Ascending aorta (tissue), 2 donors: Measurements from ENCODE around the gene LRRC8B. TPM values are rescaled to one million over a fixed set of nuclear protein-coding genes. Genes with fewer than 3 reads are reported as not detected.

ENCODE experiments used
- DNase-seq, 2 donors: peaks; one replicate each; pipeline ENCODE4 v3.0.0-alpha.2; 2019; ENCODE audit warnings: low spot score in 2 of 2
- H3K27ac ChIP-seq, 2 donors: fragments of 200-600 bp; sonication (generic); one replicate each; pipeline ENCODE4 v1.5.1; 2016 to 2017; ENCODE audit warnings: mild to moderate bottlenecking in 1 of 2
- H3K27me3 ChIP-seq: fragments of 200-600 bp; sonication (generic); one replicate; pipeline ENCODE4 v1.5.1; 2017
- H3K36me3 ChIP-seq, 2 donors: fragments of 200-600 bp; sonication (generic); one replicate each; pipeline ENCODE4 v1.5.1; 2016
- H3K4me1 ChIP-seq, 2 donors: fragments of 200-600 bp; sonication (generic); one replicate each; pipeline ENCODE4 v1.5.1; 2016 to 2017; ENCODE audit warnings: mild to moderate bottlenecking in 1 of 2
- H3K4me3 ChIP-seq, 2 donors: fragments of 200-600 bp; sonication (generic); one replicate each; pipeline ENCODE4 v1.5.1; 2016 to 2017; ENCODE audit warnings: mild to moderate bottlenecking in 1 of 2
- H3K9me3 ChIP-seq, 2 donors: fragments of 200-600 bp; sonication (generic); one replicate each; pipeline ENCODE4 v1.5.1; 2016
- CTCF ChIP-seq, 3 experiments: fragments of 200-600 bp in 2 of 3; fragments of 450-650 bp in 1 of 3; sonication (generic) in 2 of 3; IDR thresholded peaks; one replicate each; pipeline ENCODE4 v1.5.1; 2016 to 2019; ENCODE audit warnings: antibody characterized with exemption in 3 of 3, mild to moderate bottlenecking in 1 of 3, moderate library complexity in 1 of 3
- intact Hi-C: fragments of 100-400 bp; cut with DNase I; formaldehyde crosslinking; loops from one replicate; pipeline ENCODE4 v1.15.1; 2023
- total RNA-seq: library from RNA; depleted of rRNA; stranded (reverse); fragments of >200 nt; gene quantifications from one replicate; pipeline ENCODE4 v1.1.0, GENCODE V29; 2016

LRRC8B gene
- total RNA-seq, 1 donor from 2014 or later, result 4.2 TPM

GRCh38 chr1:89635825-89636815, 111.5 kb downstream of the LRRC8B start:
- no peak overlapping the region for H3K27ac ChIP-seq
- no peaks in the 10 kb centered on the region for H3K27me3 ChIP-seq
- no peaks in the 10 kb centered on the region for H3K4me1 ChIP-seq
- no peak for TF ChIP-seq CTCF (IDR thresholded peaks at IDR 0.05)
- no peaks in the 10 kb centered on the region for H3K36me3 ChIP-seq
- DNase-seq, result no peak
- intact Hi-C loops, result no loop called here
- H3K9me3 ChIP-seq, result no peaks in the 10 kb centered on the region
- H3K4me3 ChIP-seq, result no peak overlapping the region

GRCh38 chr1:89637496-89637895, 112.9 kb downstream of the LRRC8B start:
- H3K27me3 ChIP-seq, result no peaks in the 10 kb centered on the region
- H3K9me3 ChIP-seq, result no peaks in the 10 kb centered on the region
- no peaks in the 10 kb centered on the region for H3K36me3 ChIP-seq
- TF ChIP-seq CTCF (IDR thresholded peaks at IDR 0.05), result no peak
- no peak overlapping the region for H3K4me3 ChIP-seq
- no peak for DNase-seq
- H3K27ac ChIP-seq, result no peak overlapping the region
- no peaks in the 10 kb centered on the region for H3K4me1 ChIP-seq
- intact Hi-C loops, result no loop called here

GRCh38 chr1:89640440-89640839, 115.8 kb downstream of the LRRC8B start:
- Histone ChIP-seq H3K4me3 (no peak overlapping the region), H3K27me3 (no peaks in the 10 kb centered on the region), H3K9me3 (peaks cover 0 to 5% of the 10 kb centered on the region in 2 donors), H3K4me1 (no peaks in the 10 kb centered on the region), H3K27ac (no peak overlapping the region), H3K36me3 (no peaks in the 10 kb centered on the region)
- DNase-seq, result no peak
- TF ChIP-seq CTCF (IDR thresholded peaks at IDR 0.05), result no peak
- intact Hi-C loops, result no loop called here

- DNase-seq, result no peak
- intact Hi-C loops, result no loop called here
- peaks cover 0 to 13% of the 10 kb centered on the region in 2 donors for H3K9me3 ChIP-seq
- H3K27ac ChIP-seq, result no peak overlapping the region
- no peaks in the 10 kb centered on the region for H3K36me3 ChIP-seq
- no peak for TF ChIP-seq CTCF (IDR thresholded peaks at IDR 0.05)
- no peaks in the 10 kb centered on the region for H3K27me3 ChIP-seq
- no peak overlapping the region for H3K4me3 ChIP-seq
- no peaks in the 10 kb centered on the region for H3K4me1 ChIP-seq
These were observed 117.2 kb downstream of the LRRC8B start for GRCh38 chr1:89641781-89642180.

GRCh38 chr1:89643577-89643976, 118.9 kb downstream of the LRRC8B start:
- intact Hi-C loops, result no loop called here
- no peaks in the 10 kb centered on the region for H3K36me3 ChIP-seq
- TF ChIP-seq CTCF (IDR thresholded peaks at IDR 0.05), result no peak
- no peak for DNase-seq
- no peaks in the 10 kb centered on the region for H3K27me3 ChIP-seq
- no peaks in the 10 kb centered on the region for H3K4me1 ChIP-seq
- no peak overlapping the region for H3K4me3 ChIP-seq
- H3K9me3 ChIP-seq, result peaks cover 0 to 16% of the 10 kb centered on the region in 2 donors
- no peak overlapping the region for H3K27ac ChIP-seq
